CD4-positive, alpha-beta T cell treated with Interleukin-15 for 1 hour (primary cell): ENCODE measurements around the gene DUSP15.
"Not testable (repeated sequence)": the region's sequence is repeated elsewhere in the genome, so short reads cannot be mapped to it uniquely, and the experiment has no call there.

Source experiments
- DNase-seq: peaks from one replicate; pipeline ENCODE4 v3.0.0-alpha.2; 2020

The DUSP15 gene

GRCh38 chr20:31869942-31870725 is at the start of gene DUSP15, which contains the start of gene TTLL9:
DUSP15 (minus strand) TSS chr20:31870527; CDS start chr20:31870337, 190 bp downstream.
TTLL9 (plus strand) TSS chr20:31870634; CDS start chr20:31871127, 493 bp downstream.
- no peak for DNase-seq

DNA sequence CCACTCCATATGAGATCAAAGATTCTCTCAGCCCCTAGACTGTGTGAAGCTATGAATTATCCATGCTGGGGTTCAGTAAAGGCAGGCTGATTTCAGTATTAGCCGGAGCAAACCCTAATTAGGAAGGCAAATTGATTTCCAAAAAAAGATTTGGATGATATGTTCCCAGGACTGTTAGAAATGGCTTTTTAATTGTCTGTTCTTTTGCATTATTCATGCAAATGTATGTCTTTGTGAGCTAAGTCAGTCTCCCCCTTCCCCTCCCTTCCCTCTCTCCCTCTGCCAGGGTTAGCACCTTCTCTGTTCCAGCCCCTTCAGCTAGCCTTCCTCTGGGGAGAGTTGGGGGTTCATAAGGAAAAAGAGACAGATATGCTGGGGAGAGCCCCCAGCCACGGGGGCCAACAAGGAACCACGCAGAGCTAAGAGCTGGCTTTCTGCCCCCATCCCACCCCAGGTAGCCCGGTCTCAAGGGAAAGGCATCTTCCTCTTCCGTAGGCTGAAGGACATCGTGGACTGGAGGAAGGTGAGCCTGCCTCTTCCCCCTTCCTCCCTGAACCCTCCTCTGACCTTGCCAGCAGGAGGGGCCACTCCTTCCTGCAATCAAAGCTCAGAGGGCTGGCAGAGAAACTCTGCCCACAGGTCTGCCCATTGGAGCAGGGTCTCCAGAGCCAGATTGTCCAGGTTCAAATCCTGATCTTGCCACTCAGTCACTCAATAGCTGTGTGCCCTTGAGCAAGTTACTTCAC is 49.3 kb upstream of the DUSP15 start:
- no peak for DNase-seq

- no peak for DNase-seq
Measured at GRCh38 chr20:31918466-31919105, 48.3 kb upstream of the DUSP15 start.

- not testable (repeated sequence) for DNase-seq
Measured at GRCh38 chr20:31917962-31918412, 47.7 kb upstream of the DUSP15 start.

- DNase-seq = no peak
Measured at GRCh38 chr20:31916708-31917107, 46.4 kb upstream of the DUSP15 start.

DNA sequence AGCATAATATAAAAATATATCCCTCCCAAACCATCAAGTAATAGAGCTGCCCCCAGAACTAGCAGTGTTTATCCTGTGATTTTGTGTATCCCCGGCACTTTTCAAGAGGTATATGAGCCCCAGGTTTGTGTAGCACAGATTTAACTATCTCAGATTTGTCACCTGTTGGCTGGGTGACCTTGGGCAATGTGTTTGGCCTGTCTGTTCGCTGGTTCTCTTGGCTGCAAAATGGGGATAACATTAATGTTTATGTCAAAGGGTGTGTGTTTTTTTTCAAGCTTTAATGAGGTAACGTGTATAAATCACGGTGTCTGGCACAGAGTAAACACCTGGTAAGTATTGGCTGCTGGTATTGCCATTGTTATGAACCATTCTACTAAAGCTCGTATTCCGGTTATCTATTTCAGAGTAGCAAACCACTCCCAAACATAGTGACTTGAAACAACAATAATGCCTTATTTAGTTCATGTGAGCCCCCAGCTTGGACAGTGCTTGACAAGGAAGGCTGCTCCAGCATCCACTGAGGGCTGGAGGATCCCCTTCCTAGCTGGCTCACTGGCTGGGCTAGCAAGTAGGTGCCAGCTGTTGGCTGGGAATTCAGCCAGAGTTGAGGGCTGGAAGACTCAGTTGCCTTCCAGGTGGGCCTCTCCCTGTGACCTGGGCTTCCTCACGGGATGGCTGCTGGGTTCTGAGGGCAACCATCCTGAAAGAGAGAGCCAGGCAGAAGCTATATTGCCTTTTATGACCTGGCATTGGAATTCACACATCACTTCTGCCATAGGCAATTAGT is 45.4 kb upstream of the DUSP15 start:
- DNase-seq = no peak

- DNase-seq = no peak
Measured at GRCh38 chr20:31914170-31914569, 43.8 kb upstream of the DUSP15 start.

GRCh38 chr20:31913431-31914157 is 43.3 kb upstream of the DUSP15 start:
- no peak for DNase-seq

DNA sequence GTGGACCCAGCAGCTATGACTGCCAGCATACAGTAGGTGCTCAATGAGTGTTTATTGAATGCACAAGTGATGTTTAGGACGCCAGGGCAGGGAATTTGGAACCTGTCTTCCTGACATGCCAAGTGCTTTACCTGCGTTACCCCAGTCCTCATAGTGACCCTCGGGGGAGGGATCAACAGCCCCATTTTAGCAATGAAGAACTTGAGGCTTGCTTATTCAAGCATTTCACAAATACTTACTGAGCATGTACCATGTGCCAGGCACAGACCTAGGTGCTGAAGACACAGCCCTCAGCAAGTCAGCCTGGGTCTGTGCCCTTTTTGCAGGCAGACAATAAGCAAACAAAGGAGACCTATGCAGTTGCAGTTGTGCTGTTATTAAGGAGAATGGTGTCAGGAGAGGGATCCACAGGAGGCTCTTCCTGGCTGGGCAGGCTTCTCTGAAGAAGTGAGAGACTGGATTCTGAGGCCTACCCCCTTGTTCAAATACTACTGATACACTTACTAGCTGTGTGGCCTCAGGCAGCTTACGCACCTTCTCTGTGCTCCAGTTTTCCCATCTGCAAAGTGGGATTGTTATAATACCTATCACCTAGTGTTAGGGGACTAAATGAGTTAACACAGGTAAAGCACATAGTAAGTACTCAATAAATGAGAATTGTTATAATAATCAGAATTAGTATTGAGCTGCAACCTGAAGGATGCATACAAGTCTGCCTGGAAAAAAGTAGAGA is 39.9 kb upstream of the DUSP15 start:
- no peak for DNase-seq

- DNase-seq = no peak
Measured at GRCh38 chr20:31909253-31910070, 39.1 kb upstream of the DUSP15 start.

DNA sequence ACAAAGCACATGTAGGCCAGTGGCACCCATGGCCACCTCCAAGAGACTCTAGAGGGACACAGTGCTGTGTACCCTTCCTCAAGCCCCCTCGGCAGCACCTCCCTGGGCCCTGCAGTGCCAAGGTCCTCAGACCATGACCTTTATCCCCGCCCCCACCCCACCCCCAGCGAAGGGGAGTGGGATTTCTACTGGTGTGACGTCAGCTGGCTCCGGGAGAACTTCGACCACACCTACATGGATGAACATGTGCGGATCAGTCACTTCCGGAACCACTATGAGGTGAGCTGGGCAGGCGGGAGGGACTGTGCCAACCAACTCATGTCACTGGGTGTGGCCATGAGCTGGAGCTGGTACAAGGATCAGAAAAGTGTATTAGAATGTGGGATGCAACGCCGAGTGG is 38.1 kb upstream of the DUSP15 start:
- DNase-seq = no peak

GRCh38 chr20:31908016-31908415 is 37.7 kb upstream of the DUSP15 start:
- DNase-seq = no peak

DNA sequence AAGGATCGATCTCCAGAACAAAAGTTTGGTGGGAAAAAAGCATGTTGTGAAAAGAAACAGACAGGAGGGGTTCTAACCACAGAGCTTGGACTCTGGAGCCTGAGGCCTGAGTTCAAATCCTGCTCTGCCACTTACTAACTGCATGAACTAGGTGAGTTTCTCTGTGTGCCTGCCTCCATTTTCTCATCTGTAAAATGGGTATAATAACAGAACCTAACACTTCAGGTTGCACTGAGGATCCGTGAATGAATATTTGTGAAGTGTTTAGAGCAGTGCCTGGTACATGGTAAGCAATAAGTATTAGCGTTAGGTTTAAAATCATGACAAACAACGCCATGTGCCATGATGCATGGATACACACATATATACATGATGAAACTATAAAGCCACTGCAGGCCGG is 36.7 kb upstream of the DUSP15 start:
- DNase-seq = no peak

- no peak for DNase-seq
Measured at GRCh38 chr20:31906001-31906400, 35.7 kb upstream of the DUSP15 start.

DNA sequence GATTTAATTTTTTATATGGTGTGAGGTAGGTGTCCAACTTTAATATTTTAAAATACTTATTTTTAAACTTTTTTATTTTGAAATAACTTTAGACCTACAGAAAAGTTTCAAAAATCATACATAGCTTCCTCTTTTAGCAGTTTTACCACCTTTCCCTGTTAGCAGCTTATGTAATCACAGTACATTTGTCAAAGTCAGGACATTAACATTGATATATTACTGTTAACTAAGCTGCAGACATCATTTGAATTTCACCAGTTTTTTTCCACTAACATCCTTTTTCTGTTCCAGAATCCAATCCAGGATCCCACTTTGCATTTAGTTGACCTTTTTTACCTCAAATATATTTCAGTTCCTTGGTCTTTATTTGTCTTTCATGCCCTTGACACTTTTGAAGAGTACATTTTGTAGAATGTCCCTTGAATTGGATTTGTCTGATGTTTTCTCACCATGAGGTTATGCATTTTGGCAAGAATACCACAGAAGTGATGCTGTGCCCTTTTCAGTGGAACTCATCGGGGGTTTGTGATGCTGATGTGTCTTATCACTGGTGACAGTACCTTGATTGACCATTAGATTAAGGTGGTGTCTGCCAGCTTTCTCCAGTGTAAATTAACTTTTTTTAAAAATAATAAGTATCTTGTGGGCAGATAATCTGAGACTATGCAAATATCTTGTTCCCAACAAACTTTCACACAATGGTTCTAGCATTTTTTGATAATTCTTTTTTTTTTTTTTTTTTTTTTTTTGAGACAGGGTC is 33.5 kb upstream of the DUSP15 start:
- no peak for DNase-seq

DNA sequence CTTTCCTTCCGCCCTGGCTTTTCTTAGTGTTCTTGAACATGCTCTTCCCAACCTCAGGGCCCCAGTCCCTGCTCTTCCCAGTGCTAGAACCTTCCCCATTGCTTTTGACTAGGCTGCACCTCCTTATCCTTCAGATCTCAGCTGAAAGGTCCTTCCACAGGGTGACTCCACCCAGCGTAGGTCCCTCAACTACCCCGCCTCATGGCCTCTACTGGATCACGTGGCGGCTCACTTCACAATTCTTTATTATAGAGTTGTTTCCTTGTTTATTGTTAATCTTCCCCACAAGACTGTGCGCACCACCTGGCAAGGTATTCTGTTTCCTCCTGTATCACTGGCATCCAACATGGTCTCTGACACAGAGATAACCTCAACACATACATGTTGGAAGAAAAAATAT is 31.3 kb upstream of the DUSP15 start:
- no peak for DNase-seq

GRCh38 chr20:31897541-31897940 is 27.2 kb upstream of the DUSP15 start:
- DNase-seq = no peak

DNA sequence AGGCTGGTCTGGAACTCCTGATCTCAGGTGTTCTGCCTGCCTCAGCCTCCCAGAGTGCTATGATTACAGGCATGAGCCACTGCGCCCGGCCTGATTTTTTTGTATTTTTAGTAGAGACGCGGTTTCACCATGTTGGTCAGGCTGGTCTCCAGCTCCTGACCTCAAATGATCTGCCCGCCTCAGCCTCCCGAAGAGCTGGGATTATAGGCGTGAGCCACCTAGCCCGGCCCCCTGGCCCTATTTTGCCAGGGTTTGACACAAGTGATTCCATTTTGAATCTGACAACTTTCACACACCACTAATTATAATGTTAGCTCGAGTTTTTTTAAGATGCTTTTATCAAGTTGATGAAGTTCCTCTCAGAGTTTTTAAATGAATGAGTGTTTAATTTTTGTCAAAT is 25.7 kb upstream of the DUSP15 start:
- no peak for DNase-seq

- DNase-seq = peak; percentile 69
Measured at GRCh38 chr20:31894980-31895675, 24.8 kb upstream of the DUSP15 start.
